Hepatocyte (in vitro differentiated cells): ENCODE measurements around the gene TEX101.
"Not testable (repeated sequence)": the region's sequence is repeated elsewhere in the genome, so short reads cannot be mapped to it uniquely, and the experiment has no call there.

Experiments used
- CTCF ChIP-seq: fragments of 200-600 bp; sonication (generic); IDR thresholded peaks from 2 replicates; pipeline ENCODE4 v1.5.1; 2016; ENCODE audit warnings: antibody characterized with exemption, mild to moderate bottlenecking; ENCODE audit not compliant: poor library complexity
- EZH2 ChIP-seq: fragments of 200-600 bp; sonication (generic); IDR thresholded peaks from 2 replicates; pipeline ENCODE4 v1.6.1; 2016; ENCODE audit warnings: antibody characterized with exemption, mild to moderate bottlenecking, borderline replicate concordance
- EZH2phosphoT487 ChIP-seq: fragments of 200-600 bp; sonication (generic); IDR thresholded peaks from one replicate; pipeline ENCODE4 v1.6.1; 2018; ENCODE audit warnings: antibody characterized with exemption, mild to moderate bottlenecking, low read depth, moderate library complexity; ENCODE audit not compliant: unreplicated experiment, severe bottlenecking

GRCh38 chr19:43365677-43366076 lies 49.0 kb upstream of the TEX101 start:
- not testable (repeated sequence) for TF ChIP-seq CTCF, EZH2, EZH2phosphoT487
